ENCODE results near the gene ADGB.

Gene ADGB

GRCh38 chr6:146634022-146634421 is 35.2 kb downstream of the ADGB start:
- no peak for DNase-seq (ENCODE audit: low spot score)

GRCh38 chr6:146635165-146635564 is 36.4 kb downstream of the ADGB start:
- no peak for DNase-seq (ENCODE audit: low spot score)

- no peak for DNase-seq (ENCODE audit: low spot score)
Measured at GRCh38 chr6:146636481-146636880, 37.7 kb downstream of the ADGB start.

- DNase-seq (ENCODE audit: low spot score), result no peak
Measured at GRCh38 chr6:146642921-146643320, 44.1 kb downstream of the ADGB start.

GRCh38 chr6:146650799-146651481 is 52.2 kb downstream of the ADGB start:
- peak; percentile 61 for DNase-seq (ENCODE audit: low spot score)

- DNase-seq (ENCODE audit: low spot score), result no peak
Measured at GRCh38 chr6:146651482-146651863, 52.7 kb downstream of the ADGB start.

- DNase-seq (ENCODE audit: low spot score), result no peak
Measured at GRCh38 chr6:146657432-146657831, 58.7 kb downstream of the ADGB start.

- DNase-seq (ENCODE audit: low spot score), result no peak
Measured at GRCh38 chr6:146664871-146665360, 66.1 kb downstream of the ADGB start.

GRCh38 chr6:146666909-146667308 is 68.1 kb downstream of the ADGB start:
- DNase-seq (ENCODE audit: low spot score), result no peak

- DNase-seq (ENCODE audit: low spot score), result peak; percentile 22
Measured at GRCh38 chr6:146670161-146670560, 71.4 kb downstream of the ADGB start.

- DNase-seq (ENCODE audit: low spot score), result no peak
Measured at GRCh38 chr6:146673069-146673468, 74.3 kb downstream of the ADGB start.

- no peak for DNase-seq (ENCODE audit: low spot score)
Measured at GRCh38 chr6:146679386-146679785, 80.6 kb downstream of the ADGB start.

GRCh38 chr6:146682919-146683318 is 84.1 kb downstream of the ADGB start:
- no peak for DNase-seq (ENCODE audit: low spot score)

GRCh38 chr6:146689806-146690205 is 91.0 kb downstream of the ADGB start:
- no peak for DNase-seq (ENCODE audit: low spot score)

GRCh38 chr6:146693342-146693741 is 94.6 kb downstream of the ADGB start:
- DNase-seq (ENCODE audit: low spot score), result no peak

- no peak for DNase-seq (ENCODE audit: low spot score)
Measured at GRCh38 chr6:146697921-146698320, 99.1 kb downstream of the ADGB start.

GRCh38 chr6:146700078-146700686 is 101.4 kb downstream of the ADGB start:
- peak; percentile 67 for DNase-seq (ENCODE audit: low spot score)

GRCh38 chr6:146701632-146702031 is 102.9 kb downstream of the ADGB start:
- no peak for DNase-seq (ENCODE audit: low spot score)

- DNase-seq (ENCODE audit: low spot score), result no peak
Measured at GRCh38 chr6:146709036-146709622, 110.4 kb downstream of the ADGB start.

GRCh38 chr6:146719387-146719786 is 120.6 kb downstream of the ADGB start:
- no peak for DNase-seq (ENCODE audit: low spot score)

- no peak for DNase-seq (ENCODE audit: low spot score)
Measured at GRCh38 chr6:146739696-146740095, 140.9 kb downstream of the ADGB start.

GRCh38 chr6:146741609-146742008 is 142.8 kb downstream of the ADGB start:
- DNase-seq (ENCODE audit: low spot score), result no peak

- no peak for DNase-seq (ENCODE audit: low spot score)
Measured at GRCh38 chr6:146753306-146753705, 154.5 kb downstream of the ADGB start.

Data from AG08395 (cell line).